Measurements from ENCODE around the gene EDN1. TPM values are rescaled to one million over a fixed set of nuclear protein-coding genes. Genes with fewer than 3 reads are reported as not detected.

Gene EDN1
- polyA plus RNA-seq, 6 donors from 2014 or later, result 0.13 to 0.27 (median 0.16) TPM; not detected in 3

DNA sequence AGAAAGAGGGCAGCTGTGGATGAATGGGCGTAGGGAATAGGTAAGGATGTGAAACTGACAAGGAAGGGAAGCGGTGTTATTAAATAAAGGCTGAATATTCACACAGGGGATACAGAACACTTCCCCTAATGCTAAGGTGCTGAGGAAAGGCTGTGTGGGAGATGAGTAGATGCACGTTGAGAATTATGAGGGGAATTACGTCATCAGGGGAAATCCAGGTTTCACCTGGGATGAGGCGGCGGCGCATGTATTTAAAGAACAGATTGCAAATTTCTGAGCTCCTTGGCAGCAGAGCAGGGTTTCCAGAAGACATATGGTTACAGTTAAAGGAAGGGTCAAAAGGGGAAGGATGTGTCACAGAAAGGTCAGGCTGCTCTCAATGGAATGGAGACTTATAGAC, 28.7 kb upstream of the EDN1 start:
- peaks cover 0 to 4% (median 0%) of the 10 kb centered on the region in 7 donors for H3K9me3 Mint-ChIP-seq
- H3K27me3 Mint-ChIP-seq, result peaks cover 0 to 12% (median 12%) of the 10 kb centered on the region in 3 donors
- no peaks in the 10 kb centered on the region for H3K36me3 Mint-ChIP-seq
- no peak overlapping the region for H3K27ac Mint-ChIP-seq
- H3K4me3 Mint-ChIP-seq, result no peak overlapping the region
- no peaks in the 10 kb centered on the region for H3K4me1 Mint-ChIP-seq
- no peak for ATAC-seq (ENCODE audit: low read depth in 2 of 2)
- DNase-seq, result no peak

DNA sequence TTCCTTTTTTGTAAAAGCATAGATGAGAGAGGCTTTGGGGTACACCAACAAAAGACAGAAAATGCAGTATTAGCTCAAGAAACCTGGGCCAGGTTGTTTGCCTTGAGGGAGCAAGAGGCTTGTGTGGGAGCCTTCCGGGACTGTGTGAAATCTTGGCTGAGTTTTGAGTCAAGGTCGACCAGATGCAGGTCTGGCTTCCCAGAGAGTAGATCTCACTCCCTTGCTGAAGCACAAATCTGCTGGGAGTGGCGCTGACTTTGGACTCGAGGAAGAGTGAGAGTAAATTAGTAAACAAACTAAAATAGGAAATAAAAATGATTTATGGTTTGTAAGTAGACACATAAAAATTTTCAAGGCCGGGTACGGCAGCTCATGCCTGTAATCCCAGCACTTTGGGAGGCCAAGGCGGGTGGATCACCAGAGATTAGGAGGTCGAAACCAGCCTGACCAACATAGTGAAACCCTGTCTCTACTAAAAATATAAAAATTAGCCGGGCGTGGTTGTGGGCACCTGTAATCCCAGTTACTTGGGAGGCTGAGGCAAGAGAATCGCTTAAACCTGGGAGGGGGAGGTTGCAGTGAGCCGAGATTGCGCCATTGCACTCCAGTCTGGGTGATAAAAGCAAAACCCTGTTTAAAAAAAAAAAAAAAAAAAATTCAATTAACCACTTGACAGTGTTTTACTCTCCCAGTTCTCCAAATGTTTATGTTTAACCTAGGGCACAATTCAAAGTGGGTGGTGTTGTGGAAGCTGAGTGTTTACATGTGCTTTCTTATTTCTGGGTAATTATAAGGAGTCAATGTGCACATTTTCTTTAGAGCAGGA, 27.7 kb upstream of the EDN1 start:
- Mint-ChIP-seq H3K9me3 (peaks cover 0 to 4% (median 0%) of the 10 kb centered on the region in 7 donors), H3K4me1 (no peaks in the 10 kb centered on the region)

DNA sequence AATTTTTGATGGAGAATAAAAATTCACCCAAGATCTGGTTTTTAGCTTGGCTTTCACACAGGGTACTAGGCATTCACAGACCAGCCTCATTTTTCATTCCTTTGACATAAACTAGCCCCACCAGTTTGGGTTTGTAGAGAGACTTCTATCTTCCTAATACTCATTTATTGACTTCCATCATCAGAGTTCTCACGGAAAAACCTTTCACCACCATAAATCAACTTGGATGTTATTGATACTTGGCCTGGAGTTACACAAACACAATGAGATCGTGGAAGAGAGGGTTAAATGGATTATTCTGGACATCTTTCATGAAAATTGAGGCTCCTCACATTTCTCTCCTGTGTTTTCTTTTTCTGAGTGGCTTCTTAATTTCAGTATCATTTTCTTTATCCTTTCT, 26.8 kb upstream of the EDN1 start:
- H3K4me3 Mint-ChIP-seq, result no peak overlapping the region
- DNase-seq (no peak), ATAC-seq (ENCODE audit: low read depth in 2 of 2) (no peak)
- no peaks in the 10 kb centered on the region for H3K36me3 Mint-ChIP-seq
- no peak overlapping the region for H3K27ac Mint-ChIP-seq
- H3K27me3 Mint-ChIP-seq, result peaks cover 0 to 12% (median 12%) of the 10 kb centered on the region in 3 donors
- no peaks in the 10 kb centered on the region for H3K4me1 Mint-ChIP-seq
- peaks cover 0 to 4% (median 0%) of the 10 kb centered on the region in 7 donors for H3K9me3 Mint-ChIP-seq

More for the DNA sequence above, 27.7 kb upstream of the EDN1 start:
- no peak for ATAC-seq (ENCODE audit: low read depth in 2 of 2)
- Mint-ChIP-seq H3K4me3 (no peak overlapping the region), H3K36me3 (no peaks in the 10 kb centered on the region), H3K27me3 (peaks cover 0 to 12% (median 12%) of the 10 kb centered on the region in 3 donors), H3K27ac (peak overlapping the region in 1 of 6 donors; percentile 39)
- DNase-seq, result no peak

DNA sequence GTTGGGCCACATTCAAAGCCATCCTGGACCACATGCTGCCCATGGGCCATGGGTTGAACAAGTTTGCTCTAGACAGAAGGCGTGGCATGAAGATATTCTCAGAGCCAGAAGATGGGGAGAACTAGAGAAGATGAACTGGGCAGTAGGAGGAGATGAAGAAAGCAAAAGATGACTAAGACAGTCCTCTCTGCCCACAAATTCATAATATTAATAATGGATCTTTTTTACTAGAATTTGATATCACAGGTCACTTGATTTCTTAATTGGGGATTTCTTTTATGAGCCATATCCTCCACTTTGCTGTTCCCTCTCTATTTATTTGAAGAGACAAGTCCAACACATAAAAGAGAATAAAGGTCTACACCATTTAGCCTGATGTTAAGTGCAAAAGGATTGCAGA, 25.5 kb upstream of the EDN1 start:
- Mint-ChIP-seq H3K4me3 (no peak overlapping the region), H3K27me3 (peaks cover 0 to 12% (median 12%) of the 10 kb centered on the region in 3 donors), H3K27ac (no peak overlapping the region), H3K9me3 (peaks cover 0 to 4% (median 0%) of the 10 kb centered on the region in 7 donors), H3K4me1 (no peaks in the 10 kb centered on the region), H3K36me3 (no peaks in the 10 kb centered on the region)
- DNase-seq (no peak), ATAC-seq (ENCODE audit: low read depth in 2 of 2) (no peak)

DNA sequence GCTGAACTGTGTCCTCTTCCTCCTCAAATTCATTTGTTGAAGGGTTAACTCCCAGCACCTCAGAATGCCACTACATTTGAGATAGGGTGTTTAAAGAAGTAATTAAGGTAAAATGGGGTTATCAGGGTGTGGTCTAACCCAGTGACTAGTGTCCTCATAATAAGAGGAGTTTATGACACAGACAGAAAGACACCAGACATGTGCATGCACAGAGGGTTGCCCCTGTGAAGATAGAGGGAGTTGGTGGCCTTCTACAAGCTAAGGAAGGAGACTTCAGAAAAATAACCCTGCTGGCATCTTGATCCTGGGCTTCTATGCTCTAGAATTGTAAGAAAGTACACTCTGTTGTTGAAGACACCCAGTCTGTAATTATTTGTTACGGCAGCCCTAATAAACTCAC, 24.9 kb upstream of the EDN1 start:
- Mint-ChIP-seq H3K4me3 (no peak overlapping the region), H3K9me3 (peaks cover 0 to 4% (median 0%) of the 10 kb centered on the region in 7 donors), H3K27ac (peak overlapping the region in 1 of 6 donors; percentile 6), H3K4me1 (no peaks in the 10 kb centered on the region), H3K27me3 (peaks cover 0 to 12% (median 12%) of the 10 kb centered on the region in 3 donors), H3K36me3 (no peaks in the 10 kb centered on the region)
- ATAC-seq (ENCODE audit: low read depth in 2 of 2) (no peak), DNase-seq (no peak)

DNA sequence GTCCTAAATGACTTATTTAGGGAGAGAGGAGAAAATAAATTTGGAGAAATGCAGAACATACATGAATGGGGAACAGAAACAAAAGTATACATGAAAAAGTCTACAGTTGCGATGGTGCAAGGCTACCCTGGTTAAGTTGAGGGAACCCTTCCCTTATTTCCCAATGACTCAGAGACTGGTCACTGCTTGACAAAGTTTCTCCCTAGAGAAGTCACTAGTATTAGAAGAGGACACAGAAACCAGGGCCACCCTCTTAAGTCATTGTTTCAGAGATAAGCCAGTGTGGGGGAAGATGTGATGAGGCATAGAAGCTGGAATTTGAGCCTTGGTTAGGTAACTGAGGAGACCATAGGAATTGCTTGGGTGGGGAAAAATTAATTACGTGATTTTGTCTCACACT, 24.4 kb upstream of the EDN1 start:
- H3K36me3 Mint-ChIP-seq, result no peaks in the 10 kb centered on the region
- H3K27me3 Mint-ChIP-seq, result peaks cover 0 to 12% (median 12%) of the 10 kb centered on the region in 3 donors
- H3K4me3 Mint-ChIP-seq, result no peak overlapping the region
- peaks cover 0 to 6% (median 0%) of the 10 kb centered on the region in 7 donors for H3K9me3 Mint-ChIP-seq
- ATAC-seq (ENCODE audit: low read depth in 2 of 2), result no peak
- no peak for DNase-seq
- peak overlapping the region in 1 of 6 donors; percentile 6 for H3K27ac Mint-ChIP-seq
- H3K4me1 Mint-ChIP-seq, result no peaks in the 10 kb centered on the region

DNA sequence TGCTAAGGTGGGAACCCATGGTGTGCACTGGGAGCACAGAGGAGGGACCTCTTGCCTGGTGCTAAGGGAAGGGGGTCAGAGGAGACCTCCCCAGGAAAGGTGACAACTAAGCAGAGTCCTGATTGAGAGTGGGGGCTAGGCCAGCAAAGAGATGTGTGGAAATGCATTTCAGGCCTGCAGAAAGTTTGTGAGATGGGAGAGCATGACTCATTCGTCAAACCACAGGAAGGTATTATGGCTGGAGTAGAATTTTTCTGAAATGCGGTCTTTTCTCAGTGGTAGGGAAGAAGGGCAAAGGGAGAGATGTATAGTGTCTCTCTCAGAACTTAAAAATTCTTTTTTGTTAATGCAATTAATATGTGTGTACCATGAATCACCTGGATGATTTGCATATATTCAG, 23.6 kb upstream of the EDN1 start:
- H3K9me3 Mint-ChIP-seq, result peaks cover 0 to 7% (median 2%) of the 10 kb centered on the region in 7 donors
- no peak overlapping the region for H3K4me3 Mint-ChIP-seq
- ATAC-seq (ENCODE audit: low read depth in 2 of 2) (no peak), DNase-seq (no peak)
- no peaks in the 10 kb centered on the region for H3K36me3 Mint-ChIP-seq
- H3K27ac Mint-ChIP-seq, result no peak overlapping the region
- peaks cover 0 to 6% (median 5%) of the 10 kb centered on the region in 3 donors for H3K27me3 Mint-ChIP-seq
- H3K4me1 Mint-ChIP-seq, result no peaks in the 10 kb centered on the region

DNA sequence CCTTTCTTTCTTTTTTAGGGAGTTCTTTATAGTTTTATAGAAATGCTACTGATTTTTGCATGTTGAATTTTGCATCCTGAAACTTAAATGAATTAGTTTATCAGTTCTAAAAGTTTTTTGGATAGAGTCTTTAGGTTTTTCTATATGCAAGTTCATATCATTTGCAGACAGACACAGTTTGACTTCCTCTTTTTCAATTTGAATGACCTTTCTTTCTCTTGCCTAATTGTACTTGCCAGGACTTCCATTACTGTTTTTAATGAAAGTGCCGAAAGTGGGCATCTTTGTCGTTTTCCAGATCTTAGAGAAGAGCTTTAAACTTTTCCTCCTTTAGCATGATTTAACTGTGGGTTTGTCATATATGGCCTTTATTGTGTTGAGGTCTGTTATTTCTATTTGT, 21.1 kb upstream of the EDN1 start:
- Mint-ChIP-seq H3K4me3 (no peak overlapping the region), H3K27me3 (peaks cover 0 to 4% (median 0%) of the 10 kb centered on the region in 3 donors), H3K4me1 (no peaks in the 10 kb centered on the region), H3K9me3 (peaks cover 3 to 21% (median 9%) of the 10 kb centered on the region in 7 donors), H3K36me3 (peaks cover 0 to 8% of the 10 kb centered on the region in 2 donors), H3K27ac (no peak overlapping the region)
- DNase-seq (no peak), ATAC-seq (ENCODE audit: low read depth in 2 of 2) (no peak)

DNA sequence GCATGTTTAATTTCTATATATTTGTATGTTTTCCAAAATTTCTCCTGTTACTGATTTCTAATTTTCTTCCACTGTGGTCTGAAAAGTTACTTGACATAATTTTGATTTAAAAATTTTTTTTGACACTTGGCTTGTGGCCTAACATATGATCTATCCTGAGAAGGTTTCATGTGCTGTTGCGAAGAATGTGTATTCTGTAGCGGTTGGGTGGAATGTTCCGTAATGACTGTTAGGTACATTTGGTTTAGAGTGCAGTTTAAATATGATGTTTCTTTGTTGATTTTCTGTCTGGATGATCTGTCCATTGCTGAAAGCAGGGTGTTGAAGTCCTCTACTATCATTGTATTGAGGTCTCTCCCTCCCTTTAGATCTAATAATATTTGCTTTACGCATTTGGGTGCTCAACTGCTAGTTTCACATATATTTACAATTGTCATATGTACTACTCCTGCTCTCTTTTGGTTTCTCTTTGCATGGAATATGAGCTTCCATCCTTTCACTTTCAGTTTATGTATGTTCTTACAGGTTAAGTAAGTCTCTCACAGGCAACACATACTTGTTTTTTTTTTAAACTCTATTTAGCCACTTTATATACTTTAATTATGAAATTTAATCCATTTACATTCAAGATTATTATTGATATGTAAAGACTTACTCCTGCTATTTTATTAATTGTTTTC, 19.5 kb upstream of the EDN1 start:
- Mint-ChIP-seq H3K4me1 (no peaks in the 10 kb centered on the region), H3K36me3 (peaks cover 0 to 8% of the 10 kb centered on the region in 2 donors), H3K9me3 (peaks cover 3 to 21% (median 9%) of the 10 kb centered on the region in 7 donors), H3K27me3 (peaks cover 0 to 4% (median 0%) of the 10 kb centered on the region in 3 donors), H3K27ac (no peak overlapping the region), H3K4me3 (no peak overlapping the region)
- DNase-seq, result no peak
- no peak for ATAC-seq (ENCODE audit: low read depth in 2 of 2)

DNA sequence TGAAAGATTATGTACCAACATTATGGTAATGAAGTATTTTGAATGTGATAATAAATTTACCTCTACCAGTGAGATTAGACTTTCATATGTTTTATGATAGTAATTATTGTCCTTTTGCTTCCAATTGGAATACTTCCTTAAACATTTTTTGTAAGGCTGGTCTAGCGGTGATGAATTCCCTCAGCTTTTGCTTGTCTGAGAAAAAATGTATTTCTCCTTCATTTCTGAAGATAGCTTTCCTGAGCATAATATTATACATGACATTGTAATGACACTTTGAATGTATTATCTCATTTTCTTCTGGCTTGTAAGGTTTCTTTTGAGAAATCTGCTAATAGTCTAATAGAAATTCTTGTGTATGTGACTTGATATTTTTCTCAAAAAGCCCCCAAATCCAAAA, 18.6 kb upstream of the EDN1 start:
- H3K4me3 Mint-ChIP-seq, result no peak overlapping the region
- H3K36me3 Mint-ChIP-seq, result peaks cover 4 to 8% of the 10 kb centered on the region in 2 donors
- DNase-seq (no peak), ATAC-seq (ENCODE audit: low read depth in 2 of 2) (no peak)
- H3K27ac Mint-ChIP-seq, result no peak overlapping the region
- no peaks in the 10 kb centered on the region for H3K4me1 Mint-ChIP-seq
- peaks cover 3 to 21% (median 9%) of the 10 kb centered on the region in 7 donors for H3K9me3 Mint-ChIP-seq
- peaks cover 0 to 4% (median 0%) of the 10 kb centered on the region in 3 donors for H3K27me3 Mint-ChIP-seq

DNA sequence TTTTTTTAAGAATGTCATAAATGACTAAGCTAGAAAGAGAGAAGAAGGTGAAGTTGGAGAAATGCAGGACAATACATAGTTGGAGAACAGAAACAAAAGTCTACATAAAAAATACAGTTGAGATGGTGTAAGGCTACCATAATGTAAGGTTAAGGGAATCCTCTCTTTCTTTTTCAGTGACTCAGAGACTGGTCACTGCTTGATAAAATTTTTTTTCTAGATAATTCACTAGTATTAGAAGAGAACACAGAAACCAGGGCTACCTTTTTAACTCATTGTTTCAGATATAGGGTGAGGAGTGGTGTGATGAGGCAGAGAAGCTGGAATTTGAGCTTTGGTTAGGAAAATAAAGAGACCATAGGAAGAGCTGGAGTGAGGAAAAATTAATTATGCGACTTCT, 18.2 kb upstream of the EDN1 start:
- Mint-ChIP-seq H3K9me3 (peaks cover 3 to 21% (median 9%) of the 10 kb centered on the region in 7 donors), H3K36me3 (peaks cover 4 to 8% of the 10 kb centered on the region in 2 donors), H3K27ac (no peak overlapping the region), H3K27me3 (peaks cover 0 to 4% (median 0%) of the 10 kb centered on the region in 3 donors), H3K4me3 (peak overlapping the region in 1 of 8 donors; percentile 57), H3K4me1 (no peaks in the 10 kb centered on the region)
- DNase-seq, result no peak
- no peak for ATAC-seq (ENCODE audit: low read depth in 2 of 2)

DNA sequence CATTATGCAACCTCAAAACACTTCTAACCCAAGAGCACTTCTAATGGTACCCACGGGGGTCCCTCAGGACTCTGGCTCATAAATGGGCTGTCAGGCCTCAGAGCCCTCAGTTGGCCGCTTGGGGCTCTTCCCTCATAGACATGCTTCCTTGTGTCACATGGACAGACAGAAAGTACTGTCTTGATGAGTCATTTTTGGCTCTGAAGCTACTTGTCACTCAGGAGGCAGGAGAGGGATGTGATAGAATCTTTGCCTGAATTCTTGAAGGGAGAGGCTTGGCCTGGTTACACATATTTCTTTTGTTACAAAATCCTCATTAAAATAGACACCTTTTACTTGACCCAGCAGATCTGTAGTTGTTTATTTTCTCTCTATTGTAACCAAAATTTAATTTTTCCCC, 15.1 kb upstream of the EDN1 start:
- H3K4me1 Mint-ChIP-seq, result peaks cover 3 to 7% (median 4%) of the 10 kb centered on the region in 3 donors
- DNase-seq, result no peak
- H3K36me3 Mint-ChIP-seq, result peaks cover 4 to 8% of the 10 kb centered on the region in 2 donors
- no peak overlapping the region for H3K4me3 Mint-ChIP-seq
- H3K27ac Mint-ChIP-seq, result no peak overlapping the region
- no peak for ATAC-seq (ENCODE audit: low read depth in 2 of 2)
- H3K27me3 Mint-ChIP-seq, result peaks cover 0 to 4% (median 0%) of the 10 kb centered on the region in 3 donors
- peaks cover 3 to 21% (median 9%) of the 10 kb centered on the region in 7 donors for H3K9me3 Mint-ChIP-seq

DNA sequence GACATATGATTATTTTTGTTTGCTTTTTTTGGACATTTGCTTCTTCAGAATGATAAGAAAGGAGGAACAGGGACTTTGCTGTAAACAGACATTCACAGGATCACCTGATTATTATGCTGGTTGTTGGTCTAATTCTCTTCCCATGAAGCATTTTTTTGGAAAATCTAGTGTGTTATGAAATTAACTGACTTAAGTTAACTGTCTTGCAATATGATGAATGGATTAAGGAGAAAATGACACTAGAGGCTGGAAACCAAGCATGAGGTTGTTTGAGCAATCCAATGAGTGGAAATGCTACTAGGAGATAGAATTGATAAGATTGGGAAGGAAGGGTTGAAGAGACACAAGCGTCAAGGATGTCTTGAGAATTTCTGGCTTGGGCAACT, 13.2 kb upstream of the EDN1 start:
- ATAC-seq (ENCODE audit: low read depth in 2 of 2), result no peak
- peaks cover 4 to 6% of the 10 kb centered on the region in 2 donors for H3K36me3 Mint-ChIP-seq

More for the DNA sequence above, 13.2 kb upstream of the EDN1 start:
- Mint-ChIP-seq H3K27ac (peak overlapping the region in 1 of 6 donors; percentile 3), H3K27me3 (peaks cover 0 to 4% (median 4%) of the 10 kb centered on the region in 3 donors), H3K9me3 (peaks cover 2 to 10% (median 4%) of the 10 kb centered on the region in 7 donors), H3K4me3 (no peak overlapping the region), H3K4me1 (peaks cover 3 to 7% (median 4%) of the 10 kb centered on the region in 3 donors)
- DNase-seq, result no peak

Data from naive B cell (primary cell).